ENCODE data around the gene AOAH. TPM values are rescaled to one million over a fixed set of nuclear protein-coding genes. Genes with fewer than 3 reads are reported as not detected.

Gene AOAH
- total RNA-seq, 1 donor from 2014 or later = not detected

DNA sequence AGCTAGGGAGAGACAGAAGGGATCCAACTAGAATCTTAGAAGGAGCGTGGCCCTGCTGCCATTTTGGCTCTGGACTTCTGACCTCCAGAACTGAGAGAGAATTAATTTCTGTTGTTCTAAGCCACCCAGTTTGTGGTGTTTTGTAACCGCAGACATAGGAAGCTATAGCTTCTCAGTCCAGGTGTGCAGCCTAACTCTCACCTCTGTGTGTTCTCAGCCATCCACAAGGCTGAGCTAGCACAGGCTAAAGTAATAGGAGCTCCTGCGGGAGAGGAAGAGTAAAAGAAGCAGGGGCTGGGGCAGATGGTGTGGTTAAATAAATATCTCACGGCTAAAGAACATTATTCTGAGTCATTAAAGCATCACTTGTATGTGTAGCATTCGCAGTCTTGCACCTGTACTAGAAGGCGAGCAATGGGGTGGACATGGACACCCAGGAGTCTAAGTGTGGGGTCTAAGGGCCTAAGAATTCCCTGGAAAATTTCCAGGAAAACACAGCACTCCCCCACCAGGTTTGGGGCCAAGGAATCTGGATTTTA lies 94.1 kb downstream of the AOAH start:
- H3K4me3 Mint-ChIP-seq = no peak overlapping the region
- H3K9me3 Mint-ChIP-seq = no peaks in the 10 kb centered on the region
- no peak for DNase-seq (ENCODE audit: low read depth, low spot score)
- H3K36me3 Mint-ChIP-seq (ENCODE audit: low read depth) = no peaks in the 10 kb centered on the region
- H3K4me1 Mint-ChIP-seq = peaks cover 15% of the 10 kb centered on the region
- no peaks in the 10 kb centered on the region for H3K27me3 Mint-ChIP-seq (ENCODE audit: low read depth)
- TF ChIP-seq, protein P1, sequence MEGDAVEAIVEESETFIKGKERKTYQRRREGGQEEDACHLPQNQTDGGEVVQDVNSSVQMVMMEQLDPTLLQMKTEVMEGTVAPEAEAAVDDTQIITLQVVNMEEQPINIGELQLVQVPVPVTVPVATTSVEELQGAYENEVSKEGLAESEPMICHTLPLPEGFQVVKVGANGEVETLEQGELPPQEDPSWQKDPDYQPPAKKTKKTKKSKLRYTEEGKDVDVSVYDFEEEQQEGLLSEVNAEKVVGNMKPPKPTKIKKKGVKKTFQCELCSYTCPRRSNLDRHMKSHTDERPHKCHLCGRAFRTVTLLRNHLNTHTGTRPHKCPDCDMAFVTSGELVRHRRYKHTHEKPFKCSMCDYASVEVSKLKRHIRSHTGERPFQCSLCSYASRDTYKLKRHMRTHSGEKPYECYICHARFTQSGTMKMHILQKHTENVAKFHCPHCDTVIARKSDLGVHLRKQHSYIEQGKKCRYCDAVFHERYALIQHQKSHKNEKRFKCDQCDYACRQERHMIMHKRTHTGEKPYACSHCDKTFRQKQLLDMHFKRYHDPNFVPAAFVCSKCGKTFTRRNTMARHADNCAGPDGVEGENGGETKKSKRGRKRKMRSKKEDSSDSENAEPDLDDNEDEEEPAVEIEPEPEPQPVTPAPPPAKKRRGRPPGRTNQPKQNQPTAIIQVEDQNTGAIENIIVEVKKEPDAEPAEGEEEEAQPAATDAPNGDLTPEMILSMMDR (conservative IDR thresholded peaks at IDR 0.05) = no peak
- no peak overlapping the region for H3K27ac Mint-ChIP-seq (ENCODE audit: unreplicated experiment)

DNA sequence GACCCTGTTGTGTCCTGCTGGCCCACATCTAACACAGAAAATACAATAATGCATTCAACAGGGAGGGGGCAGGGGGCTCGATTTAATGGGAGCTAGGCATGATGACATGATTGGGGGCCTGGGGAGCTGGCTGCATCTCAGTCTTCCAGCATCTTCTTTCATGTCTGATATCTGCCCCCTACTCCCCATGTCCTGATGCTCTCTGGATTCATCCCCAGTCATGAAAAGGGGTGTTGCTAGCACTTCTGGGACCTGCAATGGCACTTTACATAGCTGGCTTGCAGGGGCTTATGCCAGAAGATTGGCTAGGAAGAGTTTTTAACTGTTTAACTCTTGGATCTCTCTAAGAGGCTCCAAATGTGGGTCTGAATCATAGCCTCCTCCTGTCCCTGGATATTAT lies 94.9 kb downstream of the AOAH start:
- Mint-ChIP-seq H3K27ac (ENCODE audit: unreplicated experiment) (no peak overlapping the region), H3K27me3 (ENCODE audit: low read depth) (no peaks in the 10 kb centered on the region), H3K4me1 (peaks cover 6% of the 10 kb centered on the region), H3K4me3 (no peak overlapping the region), H3K36me3 (ENCODE audit: low read depth) (no peaks in the 10 kb centered on the region), H3K9me3 (no peaks in the 10 kb centered on the region)
- no peak for DNase-seq (ENCODE audit: low read depth, low spot score)
- TF ChIP-seq, protein P1 (conservative IDR thresholded peaks at IDR 0.05) = no peak

DNA sequence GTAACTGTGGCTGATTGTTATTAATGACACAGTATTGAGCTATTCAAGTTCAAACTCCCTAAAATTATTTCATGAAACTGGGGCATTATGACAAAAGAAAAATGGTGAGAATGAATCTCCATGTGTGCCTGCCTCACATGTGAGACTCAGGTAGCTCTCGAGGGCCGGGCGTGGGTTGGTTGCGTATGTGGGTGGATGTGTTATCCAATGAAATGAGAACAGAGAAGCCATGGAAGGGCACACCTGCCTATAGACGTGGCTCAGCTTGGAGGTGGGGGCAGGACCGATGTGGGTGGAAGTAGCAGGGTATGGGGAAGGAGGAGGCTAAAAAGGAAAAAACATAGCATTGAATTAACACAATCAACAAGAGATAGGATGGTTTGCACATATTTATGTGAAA lies 96.5 kb downstream of the AOAH start:
- no peak overlapping the region for H3K4me3 Mint-ChIP-seq
- H3K36me3 Mint-ChIP-seq (ENCODE audit: low read depth) = no peaks in the 10 kb centered on the region
- H3K4me1 Mint-ChIP-seq = no peaks in the 10 kb centered on the region
- DNase-seq (ENCODE audit: low read depth, low spot score) = no peak
- no peaks in the 10 kb centered on the region for H3K27me3 Mint-ChIP-seq (ENCODE audit: low read depth)
- TF ChIP-seq, protein P1 (conservative IDR thresholded peaks at IDR 0.05) = no peak
- H3K27ac Mint-ChIP-seq (ENCODE audit: unreplicated experiment) = no peak overlapping the region
- H3K9me3 Mint-ChIP-seq = no peaks in the 10 kb centered on the region

DNA sequence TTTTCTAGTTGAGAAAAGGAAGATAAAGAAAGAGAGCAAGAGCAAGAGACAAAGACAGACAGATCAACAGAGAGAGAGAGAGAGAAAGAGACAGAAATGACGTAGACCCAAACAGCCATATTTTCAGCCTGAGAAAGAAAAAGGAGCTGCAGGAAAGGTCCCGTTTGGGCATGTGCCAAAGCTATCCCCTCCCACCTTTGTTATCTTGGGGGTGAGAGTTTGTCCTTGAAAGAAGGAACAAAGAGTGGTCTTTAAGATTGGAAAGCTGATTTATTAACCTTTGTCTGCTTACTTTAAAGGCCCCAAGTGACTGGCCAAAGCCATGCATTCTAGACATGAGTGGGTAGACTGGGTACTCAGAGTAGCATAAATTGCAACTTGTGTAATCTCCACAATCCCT lies 98.2 kb downstream of the AOAH start:
- TF ChIP-seq, protein P1 (conservative IDR thresholded peaks at IDR 0.05) = no peak
- Mint-ChIP-seq H3K4me1 (no peaks in the 10 kb centered on the region), H3K27me3 (ENCODE audit: low read depth) (no peaks in the 10 kb centered on the region), H3K27ac (ENCODE audit: unreplicated experiment) (no peak overlapping the region), H3K4me3 (no peak overlapping the region), H3K9me3 (no peaks in the 10 kb centered on the region), H3K36me3 (ENCODE audit: low read depth) (no peaks in the 10 kb centered on the region)
- no peak for DNase-seq (ENCODE audit: low read depth, low spot score)

DNA sequence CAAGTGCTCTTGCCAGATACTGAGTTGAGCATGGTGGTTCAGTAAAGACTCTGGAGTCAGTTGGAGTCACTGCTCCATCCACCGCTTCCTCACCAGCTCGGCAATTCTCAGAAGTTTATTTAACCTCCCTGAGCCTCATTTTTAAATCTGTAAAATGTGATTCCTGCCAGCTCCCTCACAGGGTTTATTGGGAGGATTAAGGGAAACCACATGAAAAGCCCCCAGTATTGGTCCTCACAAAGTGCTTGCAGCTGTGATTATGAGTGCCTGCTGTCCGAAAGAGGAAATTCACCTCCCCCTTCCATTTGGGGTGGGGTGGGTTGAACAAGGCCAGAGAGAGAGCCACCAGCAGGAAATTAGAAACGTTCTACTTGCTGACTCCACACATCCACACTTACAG lies 99.0 kb downstream of the AOAH start:
- TF ChIP-seq, protein P1 (conservative IDR thresholded peaks at IDR 0.05) = no peak
- H3K36me3 Mint-ChIP-seq (ENCODE audit: low read depth) = no peaks in the 10 kb centered on the region
- peaks cover 1% of the 10 kb centered on the region for H3K4me1 Mint-ChIP-seq
- no peaks in the 10 kb centered on the region for H3K27me3 Mint-ChIP-seq (ENCODE audit: low read depth)
- no peaks in the 10 kb centered on the region for H3K9me3 Mint-ChIP-seq
- H3K4me3 Mint-ChIP-seq = no peak overlapping the region
- no peak overlapping the region for H3K27ac Mint-ChIP-seq (ENCODE audit: unreplicated experiment)
- no peak for DNase-seq (ENCODE audit: low read depth, low spot score)

DNA sequence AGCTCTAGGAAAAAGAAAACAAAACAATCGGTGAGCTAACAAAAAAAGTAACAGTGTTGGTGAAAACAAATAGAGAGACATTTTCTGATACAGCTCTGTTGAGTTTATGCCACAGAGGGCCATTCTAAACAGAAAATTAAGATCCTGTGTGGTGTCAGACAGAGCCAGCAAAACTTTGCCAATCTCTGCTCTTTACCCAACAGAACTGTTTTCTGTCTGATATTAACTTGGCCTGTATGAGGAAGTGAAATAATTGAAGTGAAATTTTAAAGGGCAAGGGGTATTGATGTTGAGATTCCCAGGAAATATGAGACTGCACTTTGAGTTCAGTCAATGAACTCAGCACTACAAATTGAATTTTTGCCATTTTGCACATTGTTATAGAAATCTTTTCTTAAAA lies 101.0 kb downstream of the AOAH start:
- no peak for DNase-seq (ENCODE audit: low read depth, low spot score)
- Mint-ChIP-seq H3K9me3 (no peaks in the 10 kb centered on the region), H3K4me1 (peaks cover 3% of the 10 kb centered on the region), H3K27ac (ENCODE audit: unreplicated experiment) (no peak overlapping the region), H3K4me3 (no peak overlapping the region), H3K27me3 (ENCODE audit: low read depth) (no peaks in the 10 kb centered on the region), H3K36me3 (ENCODE audit: low read depth) (no peaks in the 10 kb centered on the region)
- TF ChIP-seq, protein P1 (conservative IDR thresholded peaks at IDR 0.05) = no peak
